HFFc6 (cell line): ENCODE data around the gene MINDY1. TPM values are rescaled to one million over a fixed set of nuclear protein-coding genes. Genes with fewer than 3 reads are reported as not detected.

Experiments
- DNase-seq: peaks from one replicate; pipeline ENCODE4 v3.0.0-alpha.2; 2018
- H3K27ac Mint-ChIP-seq: 2 replicates; pipeline ENCODE4 v1.8.0; 2020; ENCODE audit warnings: mild to moderate bottlenecking, mixed read lengths
- H3K27me3 Mint-ChIP-seq: 2 replicates; pipeline ENCODE4 v1.8.0; 2021; ENCODE audit warnings: mild to moderate bottlenecking, moderate library complexity, mixed read lengths; ENCODE audit not compliant: insufficient read depth
- H3K36me3 Mint-ChIP-seq: 2 replicates; pipeline ENCODE4 v1.8.0; 2021; ENCODE audit warnings: low read depth, mixed read lengths
- H3K4me1 Mint-ChIP-seq: 2 replicates; pipeline ENCODE4 v1.8.0; 2020; ENCODE audit warnings: low read depth, mixed read lengths
- H3K4me3 Mint-ChIP-seq: 2 replicates; pipeline ENCODE4 v1.8.0; 2020; ENCODE audit warnings: mild to moderate bottlenecking, moderate library complexity, mixed read lengths
- H3K9me3 Mint-ChIP-seq: 2 replicates; pipeline ENCODE4 v1.8.0; 2020; ENCODE audit warnings: mild to moderate bottlenecking, mixed read lengths
- CTCF ChIP-seq: fragments of 200-600 bp; sonication (generic); IDR thresholded peaks from 2 replicates; pipeline ENCODE4 v1.5.0; 2021; ENCODE audit warnings: antibody characterized with exemption, mild to moderate bottlenecking
- total RNA-seq, 6 experiments: library from RNA; stranded (reverse); fragmentation: NEBNext Ultra II Directional; extraction: Animal tissue kit (Norgen Biotek cat#: 25700); gene quantifications; 2 replicates in 1 of 6; 3 replicates in 5 of 6; pipeline ENCODE4 v1.2.3, GENCODE V29; 2021

Gene MINDY1
- total RNA-seq, 6 experiments from 2014 or later = 8.3 to 11.9 (median 9.0) TPM

GRCh38 chr1:151043163-151043562 is 36.5 kb upstream of the MINDY1 start:
- Mint-ChIP-seq H3K4me3 (no peak overlapping the region), H3K27me3 (no peaks in the 10 kb centered on the region; the same call in 1 of the 2 replicates), H3K36me3 (no peaks in the 10 kb centered on the region), H3K4me1 (peaks cover 15% of the 10 kb centered on the region), H3K9me3 (no peaks in the 10 kb centered on the region), H3K27ac (no peak overlapping the region)
- no peak for DNase-seq
- no peak for TF ChIP-seq CTCF

GRCh38 chr1:151039521-151039920 is 32.8 kb upstream of the MINDY1 start:
- H3K4me3 Mint-ChIP-seq = no peak overlapping the region
- peaks cover under 1% of the 10 kb centered on the region; the same call in 1 of the 2 replicates for H3K4me1 Mint-ChIP-seq
- no peaks in the 10 kb centered on the region for H3K9me3 Mint-ChIP-seq
- TF ChIP-seq CTCF = no peak
- H3K27ac Mint-ChIP-seq = no peak overlapping the region
- peaks cover 3% of the 10 kb centered on the region for H3K27me3 Mint-ChIP-seq
- peaks cover 6% of the 10 kb centered on the region for H3K36me3 Mint-ChIP-seq
- DNase-seq = no peak

- TF ChIP-seq CTCF = no peak
- DNase-seq = no peak
- Mint-ChIP-seq H3K36me3 (peaks cover 13% of the 10 kb centered on the region), H3K27me3 (peaks cover 3% of the 10 kb centered on the region), H3K27ac (no peak overlapping the region), H3K9me3 (no peaks in the 10 kb centered on the region), H3K4me1 (peaks cover 11% of the 10 kb centered on the region), H3K4me3 (no peak overlapping the region)
Observed at GRCh38 chr1:151037032-151037431, 30.3 kb upstream of the MINDY1 start.

- no peak for TF ChIP-seq CTCF
- Mint-ChIP-seq H3K36me3 (peaks cover 13% of the 10 kb centered on the region), H3K4me1 (peaks cover 11% of the 10 kb centered on the region), H3K4me3 (no peak within 1 kb of the TSS), H3K27me3 (peaks cover 3% of the 10 kb centered on the region), H3K27ac (no peak within 1 kb of the TSS), H3K9me3 (no peaks in the 10 kb centered on the region)
- no peak for DNase-seq
Observed at GRCh38 chr1:151036356-151036755, 29.7 kb upstream of the MINDY1 start, which contains the start of gene BNIPL. Gene BNIPL, plus strand, starts transcription at chr1:151036586. Its CDS starts 140 bp downstream, at chr1:151036726.

- Mint-ChIP-seq H3K36me3 (peaks cover 13% of the 10 kb centered on the region), H3K27me3 (peaks cover 3% of the 10 kb centered on the region), H3K27ac (no peak overlapping the region), H3K4me3 (no peak overlapping the region), H3K9me3 (no peaks in the 10 kb centered on the region), H3K4me1 (peaks cover 11% of the 10 kb centered on the region)
- no peak for TF ChIP-seq CTCF
- no peak for DNase-seq
Observed at GRCh38 chr1:151035167-151035566, 28.5 kb upstream of the MINDY1 start.

GRCh38 chr1:151032164-151032563 is 25.5 kb upstream of the MINDY1 start:
- DNase-seq = no peak
- peaks cover 11% of the 10 kb centered on the region for H3K4me1 Mint-ChIP-seq
- TF ChIP-seq CTCF = no peak
- H3K9me3 Mint-ChIP-seq = no peaks in the 10 kb centered on the region
- no peak overlapping the region for H3K4me3 Mint-ChIP-seq
- peaks cover 19% of the 10 kb centered on the region for H3K36me3 Mint-ChIP-seq
- H3K27me3 Mint-ChIP-seq = peaks cover 3% of the 10 kb centered on the region
- no peak overlapping the region for H3K27ac Mint-ChIP-seq
